GM18499 (cell line): ENCODE measurements around the gene KRT78.
"Not testable (repeated sequence)": the region's sequence is repeated elsewhere in the genome, so short reads cannot be mapped to it uniquely, and the experiment has no call there.

Experiments
- ATAC-seq: cut with Tn5 transposase; IDR thresholded peaks from one replicate; pipeline ENCODE4 v1.9.1; 2021; ENCODE audit warnings: moderate number of reproducible peaks; ENCODE audit not compliant: insufficient read depth, unreplicated experiment

Gene KRT78

DNA sequence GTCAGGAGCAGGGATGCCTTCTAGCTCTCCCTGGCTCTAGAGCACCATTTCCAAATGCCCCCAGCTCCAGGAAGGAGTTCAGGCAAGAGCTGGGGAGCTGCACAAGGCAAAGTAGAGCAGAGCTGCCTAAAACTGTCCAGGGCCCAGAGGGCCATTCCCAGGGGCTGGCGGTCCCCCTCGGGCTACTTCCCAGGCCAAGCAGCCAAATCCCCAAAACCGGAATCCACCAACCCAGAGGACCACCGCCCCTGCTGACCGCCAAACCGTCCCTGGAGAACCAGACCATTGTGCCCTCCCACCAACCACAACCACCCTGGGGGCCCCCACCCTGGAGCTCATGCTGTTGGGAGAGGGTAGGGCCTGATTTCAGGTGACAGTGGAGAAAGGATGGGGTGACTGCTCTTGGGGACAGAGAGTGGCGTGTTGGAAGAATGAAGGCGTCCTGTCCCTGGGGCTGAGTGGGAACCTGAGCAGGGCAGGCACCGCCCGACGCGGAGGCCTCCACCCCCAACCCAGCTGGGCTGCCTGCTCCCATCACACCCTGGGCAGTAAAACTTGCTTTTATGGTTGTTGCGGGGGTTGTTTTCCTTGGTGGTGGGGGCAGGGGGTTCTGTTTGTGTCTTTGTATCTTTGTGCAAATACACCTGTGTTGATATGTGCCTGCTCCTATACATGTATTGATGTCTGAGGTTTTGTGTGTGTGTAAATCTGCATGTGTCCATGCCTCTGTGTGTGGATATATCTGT lies 24.0 kb upstream of the KRT78 start:
- no peak for ATAC-seq

DNA sequence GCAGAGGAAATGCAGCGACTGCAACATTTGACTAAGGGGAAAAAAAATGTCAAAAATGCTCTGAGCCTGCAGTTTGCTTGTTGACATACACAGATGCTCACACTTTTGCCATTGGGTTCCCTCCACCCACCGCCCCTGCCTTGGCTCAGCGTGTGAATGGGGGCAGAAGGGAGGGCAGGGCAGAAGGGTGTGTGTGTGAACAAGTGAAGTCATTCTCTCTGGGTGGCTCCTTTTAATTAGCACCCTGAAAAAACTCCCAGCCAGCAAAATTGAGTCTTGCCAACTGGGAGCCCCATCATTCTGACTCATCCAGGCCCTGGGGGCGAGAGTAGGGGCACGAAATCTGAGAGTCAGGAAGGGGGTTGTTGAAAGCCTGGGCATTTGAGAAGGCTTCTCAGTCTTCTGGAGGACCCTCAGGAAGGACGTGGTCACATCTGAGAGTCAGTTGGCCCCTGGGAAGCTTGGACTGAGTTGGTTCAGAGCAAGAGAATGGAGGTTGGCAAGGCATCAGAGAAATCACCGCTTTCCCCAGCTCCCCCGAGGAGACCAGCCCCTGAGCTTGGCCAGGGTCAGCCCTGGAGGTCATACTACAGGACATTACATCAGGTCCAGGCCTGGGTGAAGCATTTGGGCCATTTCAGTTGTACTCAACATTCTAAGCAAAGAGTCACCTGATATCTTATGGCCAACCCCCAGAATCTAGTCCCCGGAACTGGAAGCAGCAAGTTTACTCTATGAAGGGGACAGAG lies 22.7 kb upstream of the KRT78 start:
- no peak for ATAC-seq

DNA sequence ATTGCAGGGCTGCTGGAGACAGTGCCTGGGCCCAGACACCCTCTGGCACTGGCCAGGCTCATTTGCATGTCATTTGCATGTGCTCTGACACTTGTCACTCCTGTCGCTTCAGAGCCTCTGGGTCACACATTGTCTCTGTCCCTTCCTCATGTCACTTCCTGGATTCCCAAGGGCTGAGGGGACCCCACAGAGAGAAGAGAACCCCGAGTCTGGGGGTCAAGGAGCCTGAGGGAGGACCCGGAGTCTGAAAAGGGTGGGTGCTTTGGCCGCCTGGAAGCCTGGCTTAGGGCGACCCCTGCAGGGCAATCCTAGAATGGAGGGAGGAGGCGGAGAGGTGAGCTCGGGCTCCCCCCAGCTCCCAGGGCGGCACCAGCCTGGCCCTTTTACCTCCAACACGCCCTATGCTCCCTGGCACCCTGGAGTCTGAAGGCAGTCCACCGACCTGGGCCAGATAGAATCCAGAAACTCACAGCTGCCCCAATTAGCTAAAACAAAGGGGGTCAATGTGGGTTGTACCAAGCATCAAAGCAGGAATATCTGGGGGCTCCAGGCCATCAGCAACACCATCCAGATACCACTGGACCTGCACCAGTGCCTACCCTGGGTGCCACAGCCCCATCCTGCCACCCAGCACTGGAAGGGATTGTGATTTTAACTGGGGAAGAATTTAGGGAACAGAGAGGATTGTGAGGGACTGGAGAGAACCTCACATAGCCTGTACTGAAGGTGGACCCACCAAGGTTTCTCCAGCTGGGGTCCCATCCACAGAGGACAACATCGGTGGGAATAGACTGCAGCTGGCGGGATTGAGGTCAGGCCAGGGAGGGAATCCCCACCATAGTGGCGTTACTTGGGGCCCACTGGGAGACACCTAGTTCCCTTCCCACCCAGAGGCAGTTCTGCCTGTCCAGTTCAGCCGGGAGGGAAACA lies 21.8 kb upstream of the KRT78 start:
- no peak for ATAC-seq

DNA sequence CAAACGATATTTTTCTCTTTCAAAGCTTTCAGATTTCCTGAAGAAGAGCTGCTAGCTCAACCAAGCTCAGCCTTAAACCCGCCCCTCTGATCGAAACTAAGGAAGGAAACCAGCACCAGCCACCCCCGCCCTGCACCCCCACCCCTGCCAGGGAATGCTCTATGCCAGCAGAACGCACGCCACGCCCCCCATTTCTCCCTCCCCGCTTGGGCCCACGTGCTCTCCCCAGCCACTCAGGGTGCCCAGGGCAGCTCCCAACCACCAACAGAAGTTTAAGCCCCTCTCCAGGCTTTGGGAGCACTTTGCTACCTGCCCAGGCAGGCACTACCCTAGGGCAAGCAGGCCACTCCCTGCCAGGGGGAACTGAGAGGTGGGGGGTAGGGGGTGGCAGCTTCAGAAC lies 18.8 kb upstream of the KRT78 start:
- ATAC-seq, result no peak

- ATAC-seq, result no peak
Observed at GRCh38 chr12:52867152-52867551, 18.4 kb upstream of the KRT78 start.

GRCh38 chr12:52865090-52865944 lies 16.5 kb upstream of the KRT78 start:
- ATAC-seq, result no peak

GRCh38 chr12:52862023-52862422 lies 13.2 kb upstream of the KRT78 start:
- no peak for ATAC-seq

- ATAC-seq, result no peak
Observed at GRCh38 chr12:52861511-52861910, 12.7 kb upstream of the KRT78 start.

DNA sequence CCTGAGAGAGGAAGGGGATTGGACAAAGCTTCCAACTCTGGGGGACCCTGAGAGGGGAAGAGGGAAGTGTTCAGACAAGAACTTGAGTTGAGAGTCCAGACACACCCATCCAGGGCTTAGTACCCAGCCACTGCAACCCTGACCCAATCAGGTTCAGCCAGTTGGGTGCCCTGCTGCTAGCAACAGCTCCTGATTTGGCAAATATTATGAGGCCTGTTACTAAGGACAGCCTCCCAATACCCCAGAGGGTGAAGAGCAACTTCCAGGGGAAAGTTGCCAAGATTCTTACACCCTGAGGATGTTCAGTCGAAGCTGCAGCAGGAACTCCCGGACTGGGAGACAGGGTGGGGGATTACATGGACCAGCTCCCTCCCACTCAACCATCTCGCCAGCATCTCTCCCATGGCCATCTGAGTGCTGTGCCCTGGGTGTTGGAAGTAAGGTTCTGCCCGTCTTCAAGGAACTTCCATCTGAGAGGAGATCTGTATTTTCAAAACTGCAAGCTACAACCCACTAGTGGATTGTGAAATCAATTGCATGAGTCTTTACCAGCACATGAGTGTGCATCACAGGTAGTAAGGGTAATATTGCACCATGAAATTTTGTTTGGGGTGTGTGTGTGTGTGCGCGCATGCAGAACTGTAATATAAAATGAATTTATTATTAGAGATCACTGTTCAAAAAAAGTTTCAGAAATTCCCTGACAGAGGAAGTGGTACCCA lies 11.5 kb upstream of the KRT78 start:
- ATAC-seq, result no peak

DNA sequence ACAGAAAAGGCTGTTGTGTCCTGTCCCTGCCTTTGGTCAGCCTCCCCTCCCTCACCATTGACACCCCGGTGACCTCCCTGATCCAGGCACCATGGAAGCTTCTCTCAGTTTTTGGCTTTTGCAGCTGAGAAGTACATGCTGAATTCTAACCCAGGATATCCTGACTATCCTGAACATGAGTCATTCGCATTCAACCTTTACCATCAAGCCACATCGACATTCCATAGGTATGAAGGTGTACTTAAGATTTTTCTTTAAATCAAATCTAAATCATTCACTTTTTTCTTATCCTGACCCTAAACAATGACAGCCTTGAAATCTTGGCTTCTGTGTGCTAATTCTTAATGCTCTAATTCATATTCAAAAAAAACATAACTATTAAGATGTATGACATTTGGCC lies 8.7 kb upstream of the KRT78 start:
- no peak for ATAC-seq

DNA sequence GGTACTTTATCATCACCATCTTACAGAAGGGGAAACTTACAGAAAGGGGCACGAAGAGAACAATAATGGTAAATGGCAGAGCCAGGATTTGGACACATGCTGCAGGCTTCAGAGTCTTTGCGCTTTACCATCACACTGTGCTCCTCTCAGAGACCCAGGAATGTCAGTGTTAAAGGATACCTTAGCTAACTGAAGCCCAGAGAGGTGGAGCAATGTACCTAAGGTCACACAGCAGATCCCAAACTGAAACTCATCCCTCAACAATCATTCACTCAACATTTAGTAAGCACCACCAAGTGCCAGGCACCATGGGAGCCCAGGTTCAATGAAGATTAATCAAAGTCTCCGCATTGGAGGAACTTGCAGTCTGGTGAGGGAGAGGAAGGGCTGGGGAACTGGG lies 8.0 kb upstream of the KRT78 start:
- ATAC-seq, result no peak

DNA sequence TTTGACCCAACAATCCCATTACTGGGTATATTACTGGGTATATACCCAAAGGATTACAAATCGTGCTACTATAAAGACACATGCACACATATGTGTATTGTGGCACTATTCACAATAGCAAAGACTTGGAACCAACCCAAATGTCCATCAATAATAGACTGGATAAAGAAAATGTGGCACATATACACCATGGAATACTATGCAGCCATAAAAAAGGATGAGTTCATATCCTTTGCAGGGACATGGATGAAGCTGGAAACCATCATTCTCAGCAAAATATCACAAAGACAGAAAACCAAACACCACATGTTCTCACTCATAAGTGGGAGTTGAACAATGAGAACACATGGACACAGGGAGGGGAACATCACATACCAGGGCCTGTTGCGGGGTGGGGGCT lies 7.3 kb upstream of the KRT78 start:
- not testable (repeated sequence) for ATAC-seq

GRCh38 chr12:52851787-52852186 lies 3.0 kb upstream of the KRT78 start:
- no peak for ATAC-seq

DNA sequence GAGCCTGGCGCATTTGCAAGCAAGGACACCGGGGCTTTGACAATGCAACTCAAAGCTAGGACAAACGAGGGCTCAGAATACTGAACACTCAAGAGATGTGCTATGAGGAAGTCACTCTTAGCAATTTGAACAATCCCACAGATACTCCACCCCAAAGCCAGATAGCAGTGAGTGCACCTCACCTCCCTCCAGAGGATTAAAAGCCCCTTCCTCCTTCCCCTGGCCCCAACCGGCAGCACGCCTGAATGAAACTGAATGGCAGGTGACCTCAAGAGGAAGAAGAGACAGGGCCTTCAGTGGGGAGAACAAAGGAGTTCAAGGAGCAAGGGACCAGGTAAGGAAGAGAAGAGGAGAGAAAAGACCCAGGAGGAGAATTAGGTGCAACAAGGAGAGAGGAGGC lies 1.9 kb upstream of the KRT78 start:
- no peak for ATAC-seq

GRCh38 chr12:52849511-52849910 lies 717 bp upstream of the KRT78 start:
- ATAC-seq, result no peak

DNA sequence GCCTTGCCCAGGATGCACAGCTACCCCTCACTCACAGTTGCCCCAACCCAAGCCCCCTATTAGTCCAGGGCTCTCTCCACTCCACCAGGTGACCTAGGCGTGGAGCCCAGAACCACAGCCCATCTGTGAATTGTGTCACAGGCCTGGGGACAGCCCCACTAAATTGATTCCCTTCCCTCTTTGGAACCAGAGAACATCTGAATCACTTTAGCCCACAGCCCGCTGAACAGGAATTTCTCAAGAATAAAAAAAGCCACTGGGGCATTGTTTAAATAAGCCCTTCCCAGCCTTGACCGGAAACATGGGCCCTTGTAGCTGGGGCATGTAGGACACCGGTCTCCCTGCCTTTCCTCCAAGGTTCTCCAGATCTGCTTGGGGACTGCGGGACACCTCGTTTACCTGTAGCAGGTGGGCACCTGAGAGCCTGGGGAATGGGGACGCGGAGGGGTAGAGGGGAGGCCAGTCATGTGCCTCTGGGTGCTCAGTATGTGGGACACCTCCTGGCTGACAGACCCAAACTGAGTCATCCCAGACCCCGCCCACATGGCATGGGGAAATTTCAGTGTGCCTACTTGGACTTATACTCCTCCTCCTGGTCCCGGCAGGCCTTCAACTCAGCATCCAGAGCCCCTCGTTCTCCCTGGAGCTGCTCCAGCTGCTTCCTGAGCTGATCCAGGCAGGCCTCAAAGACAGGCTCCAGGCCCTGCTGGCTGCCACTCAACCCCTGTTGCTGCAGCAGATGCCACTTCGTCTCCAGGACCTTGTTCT lies 1.3 kb downstream of the KRT78 start:
- ATAC-seq, result no peak

DNA sequence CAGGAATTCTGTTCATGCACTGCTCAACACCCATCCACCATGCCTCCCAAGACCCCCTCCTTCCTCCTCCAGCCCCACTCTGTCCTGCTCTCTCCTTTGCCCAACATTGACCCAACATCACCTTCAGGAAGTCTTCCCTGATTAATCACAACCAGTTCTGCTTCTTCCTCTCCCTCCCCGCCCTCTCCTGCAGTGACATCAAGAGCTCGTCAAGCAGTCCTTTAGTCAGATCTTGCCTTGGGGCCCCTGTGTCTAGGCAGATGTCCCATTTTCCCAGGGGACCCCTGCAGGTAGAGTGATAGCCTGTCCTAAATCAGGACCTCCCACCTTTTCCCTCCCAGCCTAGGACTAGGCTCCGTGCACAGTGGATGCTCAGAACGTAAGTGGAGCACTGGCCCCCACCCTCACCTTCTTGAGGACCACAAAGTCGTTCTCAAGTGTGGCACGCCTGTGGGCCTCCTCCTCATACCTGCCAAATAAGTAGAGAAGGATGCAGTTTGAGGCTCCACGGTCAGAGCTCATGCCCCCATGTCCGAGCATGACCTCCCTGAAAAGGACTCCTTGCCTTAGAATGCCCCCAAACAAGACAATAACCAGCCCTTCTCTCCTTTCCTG lies 2.3 kb downstream of the KRT78 start:
- no peak for ATAC-seq

- no peak for ATAC-seq
Observed at GRCh38 chr12:52845946-52846345, 2.8 kb downstream of the KRT78 start.
